GM12801 (cell line): ENCODE data around the gene GAB3.

Experiments
- CTCF ChIP-seq: IDR thresholded peaks from one replicate; pipeline ENCODE4 v1.5.1; 2011; ENCODE audit warnings: control low read depth; ENCODE audit not compliant: insufficient read length; ENCODE audit errors: extremely low read depth

The GAB3 gene

GRCh38 chrX:154774622-154775021, 23.7 kb upstream of the GAB3 start:
- no peak for TF ChIP-seq CTCF

GRCh38 chrX:154762537-154763296, 11.8 kb upstream of the GAB3 start, which contains the start of gene DKC1:
TSS of gene DKC1 (plus strand) at chrX:154762864. CDS start at chrX:154762966, 102 bp downstream.
- TF ChIP-seq CTCF: no peak

- no peak for TF ChIP-seq CTCF
These were observed 11.2 kb upstream of the GAB3 start for GRCh38 chrX:154761977-154762536.

- TF ChIP-seq CTCF: no peak
These were observed 7.8 kb upstream of the GAB3 start for GRCh38 chrX:154758696-154759095.

- no peak for TF ChIP-seq CTCF
These were observed 893 bp upstream of the GAB3 start for GRCh38 chrX:154751669-154752271.

GRCh38 chrX:154751203-154751668, 359 bp upstream of the GAB3 start:
- TF ChIP-seq CTCF: no peak

- TF ChIP-seq CTCF: no peak
These were observed 1.0 kb downstream of the GAB3 start for GRCh38 chrX:154749856-154750255.
